NCI-H128 (cell line): ENCODE measurements around the gene SNX10.

Source experiments
- DNase-seq: peaks from one replicate; lab custom pipeline; 2025; ENCODE audit not compliant: unreplicated experiment; lab: John Stamatoyannopoulos, UW

Gene SNX10

GRCh38 chr7:26398756-26399509 is 107.3 kb downstream of the SNX10 start:
- DNase-seq = peak; percentile 43

DNA sequence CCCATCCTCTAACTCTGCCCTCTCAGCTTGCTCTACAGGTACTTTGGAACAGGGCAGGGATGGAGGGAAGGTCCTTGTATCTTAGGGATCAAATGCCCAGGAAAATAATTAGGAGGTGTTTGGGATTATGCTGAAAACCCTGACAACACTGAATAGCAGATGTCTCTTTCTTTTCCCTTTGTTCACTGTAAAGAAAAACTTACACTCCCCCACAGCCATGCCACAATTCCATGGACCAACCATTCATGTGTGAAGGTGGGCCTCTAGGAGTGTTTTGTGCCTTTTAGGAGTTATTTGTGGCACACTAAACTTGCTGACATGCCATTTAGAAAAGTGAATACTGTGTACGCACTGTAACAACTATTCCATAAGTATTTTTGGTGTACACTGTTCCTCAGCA is 108.1 kb downstream of the SNX10 start:
- DNase-seq = no peak

- DNase-seq = no peak
These were observed 112.0 kb downstream of the SNX10 start for GRCh38 chr7:26403640-26404039.

DNA sequence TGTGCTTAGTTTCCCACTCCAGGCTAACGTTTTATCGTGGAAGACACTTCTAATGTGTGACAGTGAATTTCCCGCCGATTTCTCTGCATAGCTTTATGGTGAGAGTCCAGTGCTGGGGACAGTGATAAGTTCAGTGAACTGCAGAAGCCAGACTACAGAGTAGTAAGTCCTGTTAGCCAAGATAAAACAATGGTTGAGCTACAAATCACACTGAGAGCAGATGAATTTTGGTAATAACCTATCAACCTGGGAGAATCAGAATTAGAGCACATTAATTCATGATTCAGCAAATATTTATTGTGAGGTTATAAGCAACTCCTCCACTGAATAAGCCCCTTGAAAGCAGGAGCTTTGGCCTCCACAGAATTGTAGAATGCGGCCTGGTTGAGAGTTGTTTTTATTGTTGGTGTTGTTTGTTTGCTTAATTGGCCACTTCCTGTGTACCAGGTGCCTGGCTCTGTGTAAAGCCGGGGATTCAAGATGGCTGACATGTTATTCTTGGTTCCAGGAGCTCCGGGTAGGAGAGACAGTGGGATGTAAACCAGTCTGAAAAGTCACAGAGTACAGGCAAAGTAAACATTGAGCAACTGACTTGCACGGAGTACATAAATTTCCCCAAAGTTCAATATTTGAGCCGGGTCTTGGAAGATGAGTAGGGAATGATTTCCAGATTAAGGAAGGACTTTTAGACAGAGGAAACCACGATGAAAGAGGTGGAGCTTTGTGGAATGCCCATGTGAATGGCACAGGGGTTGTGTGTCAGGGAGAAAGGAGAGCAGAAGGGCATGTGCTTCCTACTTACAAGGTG is 112.7 kb downstream of the SNX10 start:
- DNase-seq = no peak

GRCh38 chr7:26406433-26406832 is 114.8 kb downstream of the SNX10 start:
- DNase-seq = no peak

DNA sequence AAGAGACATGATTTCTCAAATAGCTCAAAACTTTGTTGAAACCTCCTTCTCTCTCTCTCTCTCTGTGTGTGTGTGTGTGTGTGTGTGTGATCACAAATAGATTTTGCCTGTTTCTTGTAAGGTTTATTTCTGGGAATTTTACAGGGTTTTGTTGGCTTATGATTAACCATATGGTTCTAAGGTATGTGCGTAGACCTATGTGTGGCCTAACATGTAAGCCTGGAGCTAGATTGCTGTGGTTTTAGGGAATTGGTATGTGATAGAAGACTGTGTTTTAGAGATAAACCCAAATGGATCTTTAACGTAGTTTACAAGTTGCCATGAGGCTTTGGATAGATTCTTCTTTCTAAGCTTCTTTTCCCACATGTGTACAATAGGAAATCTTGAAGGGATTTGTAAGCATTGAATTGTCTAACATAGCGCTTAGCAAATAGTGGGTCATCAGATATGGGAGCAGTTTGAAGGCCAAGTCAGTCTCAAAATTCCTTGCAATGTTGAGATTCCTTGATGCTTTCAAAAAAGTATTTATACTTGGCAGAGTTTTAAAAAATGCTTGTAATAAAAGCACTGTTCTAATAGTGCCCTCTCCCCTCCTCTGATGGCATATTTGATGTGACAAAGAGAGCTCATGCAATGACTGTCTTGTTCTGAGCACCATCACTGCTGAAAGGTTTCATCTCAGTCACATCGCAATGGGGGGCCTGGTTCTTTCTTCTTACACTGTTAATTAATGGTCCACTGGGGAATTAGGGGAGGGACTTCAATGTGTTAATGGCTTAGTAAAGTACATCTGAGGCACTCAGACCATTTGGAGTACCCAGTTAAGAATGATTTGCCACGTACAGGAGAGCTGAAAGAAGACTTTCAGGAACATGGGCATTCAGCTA is 118.2 kb downstream of the SNX10 start:
- DNase-seq = peak; percentile 91

- peak; percentile 70 for DNase-seq
These were observed 121.5 kb downstream of the SNX10 start for GRCh38 chr7:26413007-26413691.

DNA sequence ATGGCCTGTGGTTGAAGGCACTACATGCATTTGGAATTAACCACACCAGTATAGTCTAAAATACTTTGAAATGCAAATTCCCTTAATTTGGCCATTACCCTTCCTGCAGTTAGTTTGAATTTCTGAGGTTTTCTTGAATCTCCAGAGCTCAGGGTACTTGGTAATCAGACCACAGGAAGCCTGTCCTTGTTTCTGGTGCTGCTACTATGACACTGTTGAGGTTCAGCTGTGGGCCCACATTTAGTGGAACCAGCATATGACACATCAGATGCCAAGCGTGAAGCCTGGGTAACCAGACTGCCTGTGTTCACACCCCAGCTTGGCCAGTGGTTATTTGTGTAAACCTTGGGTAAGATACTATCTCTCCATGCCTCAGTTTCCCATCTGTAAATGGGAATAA is 124.3 kb downstream of the SNX10 start:
- DNase-seq = no peak

GRCh38 chr7:26417911-26418413 is 126.3 kb downstream of the SNX10 start:
- DNase-seq = no peak

GRCh38 chr7:26419198-26419597 is 127.5 kb downstream of the SNX10 start:
- DNase-seq = no peak

DNA sequence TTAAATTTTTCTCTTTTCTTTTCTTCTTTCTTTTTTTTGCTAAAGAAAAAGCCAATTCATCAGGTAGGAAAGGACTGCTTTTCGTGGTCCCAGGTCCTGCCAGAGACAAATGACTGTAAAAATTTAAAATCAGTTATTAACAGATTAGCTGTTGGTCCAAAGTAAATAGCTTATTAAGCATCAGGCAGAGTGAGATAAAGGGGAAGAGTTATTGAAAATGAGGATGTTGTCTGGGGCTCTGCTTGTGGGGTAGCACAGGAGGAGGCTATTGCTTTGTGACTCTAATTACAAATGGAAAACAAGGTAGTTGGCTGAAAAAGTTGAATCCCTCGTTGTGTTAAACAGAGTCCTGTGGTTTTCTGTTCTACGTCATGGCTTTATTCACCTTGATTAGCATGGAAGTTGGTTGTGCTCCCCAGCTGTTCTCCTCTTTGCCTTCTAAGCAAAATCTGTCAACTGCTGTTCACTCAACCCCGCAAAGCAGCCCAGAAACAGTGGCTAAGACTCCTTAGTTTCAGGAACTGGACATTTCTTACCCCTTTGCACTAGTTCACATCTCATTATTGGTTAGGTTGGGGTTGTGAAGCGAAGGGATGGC is 128.9 kb downstream of the SNX10 start:
- DNase-seq = no peak

GRCh38 chr7:26422761-26423160 is 131.1 kb downstream of the SNX10 start:
- DNase-seq = no peak

DNA sequence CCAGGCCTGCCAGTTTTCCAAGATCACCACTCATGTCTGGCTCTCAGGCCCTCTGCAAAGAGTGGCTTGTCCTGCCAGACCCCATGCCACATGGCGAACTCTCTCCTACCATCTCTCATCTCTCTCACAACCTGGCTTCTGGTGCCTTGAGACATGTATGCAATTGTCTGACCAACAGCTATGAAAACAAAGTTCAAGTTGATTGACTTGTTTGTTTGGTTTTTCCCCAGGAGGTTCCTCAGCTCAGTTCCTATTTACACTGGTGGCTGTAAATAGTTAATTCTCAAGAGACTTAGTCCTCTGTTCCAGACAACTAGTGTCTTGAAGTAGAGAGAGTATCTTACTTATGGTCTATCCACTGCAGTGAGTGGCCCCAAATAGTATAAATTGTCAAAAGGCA is 131.8 kb downstream of the SNX10 start:
- no peak for DNase-seq
